HepG2 (cell line): ENCODE results near the gene EPM2AIP1. TPM values are rescaled to one million over a fixed set of nuclear protein-coding genes. Genes with fewer than 3 reads are reported as not detected.

ENCODE experiments used
- ATAC-seq: fragments of 200-7000 bp; cut with Tn5 transposase; 3 replicates; pipeline ENCODE4 v1.9.1; 2020; ENCODE audit warnings: mild to moderate bottlenecking, moderate library complexity
- BruUV-seq: library from RNA; stranded (reverse); fragments of 400-500 nt; replicated peaks from 2 replicates; lab custom pipeline; 2021; lab: Mats Ljungman, UMichigan
- CTCF ChIA-PET: fragments of 300-600 bp; formaldehyde crosslinking; extraction: SDS; loops from one replicate; lab custom pipeline; 2021; ENCODE audit warnings: low total read pairs, inconsistent platforms, low intra/inter-chr PET ratio; lab: Yijun Ruan, JAX
- POLR2A ChIA-PET: fragments of 350-600 bp; sonication (Branson Sonifier 250); formaldehyde crosslinking; loops from one replicate; lab custom pipeline; 2020; ENCODE audit warnings: antibody characterized with exemption, inconsistent platforms; lab: Yijun Ruan, JAX
- DNase-seq: peaks from one replicate; pipeline ENCODE4 v3.0.0-alpha.2; 2015; ENCODE audit warnings: low spot score
- FAIRE-seq: peaks from 3 replicates; lab custom pipeline; 2011; peaks lifted over from hg19 to GRCh38; lab: Jason Lieb, UNC
- H2AFZ ChIP-seq: one replicate; pipeline ENCODE4 v1.6.1; 2011; ENCODE audit warnings: low read length, inconsistent platforms
- H3K27ac ChIP-seq: fragments of 300-600 bp; 3 replicates; pipeline ENCODE4 v1.8.0; 2011; ENCODE audit warnings: mixed run types, mild to moderate bottlenecking, mixed read lengths, low read length, inconsistent platforms; ENCODE audit not compliant: insufficient read depth; ENCODE audit errors: extremely low read length
- H3K27me3 ChIP-seq, 2 experiments: fragments of 200-600 bp in 1 of 2; 2 replicates in 1 of 2; 3 replicates in 1 of 2; pipeline versions ENCODE4 v1.6.0 to v1.8.0; 2011; ENCODE audit warnings: low read length in 2 of 2, mild to moderate bottlenecking in 2 of 2, moderate library complexity in 2 of 2, inconsistent platforms in 1 of 2; ENCODE audit not compliant: insufficient read depth in 2 of 2, control insufficient read depth in 1 of 2
- H3K36me3 ChIP-seq, 2 experiments: fragments of 200-600 bp in 1 of 2; replicated peaks in 1 of 2; 2 replicates in 1 of 2; 3 replicates in 1 of 2; pipeline versions ENCODE4 v1.5.1 to v1.8.0; 2011; ENCODE audit warnings: low read length in 2 of 2, inconsistent platforms in 1 of 2; ENCODE audit not compliant: insufficient read depth in 2 of 2, control insufficient read depth in 1 of 2
- H3K4me1 ChIP-seq: 2 replicates; pipeline ENCODE4 v1.5.1; 2012; ENCODE audit warnings: low read length, inconsistent platforms; ENCODE audit not compliant: insufficient read depth
- H3K4me2 ChIP-seq: 2 replicates; pipeline ENCODE4 v1.6.0; 2011; ENCODE audit warnings: low read depth, low read length, inconsistent platforms
- H3K4me3 ChIP-seq, 3 experiments: fragments of 200-600 bp in 1 of 3; sonication (generic), shearing (Covaris generic) in 1 of 3; replicated peaks in 1 of 3; 2 replicates each; pipeline ENCODE4 v1.5.1; 2011 to 2016; ENCODE audit warnings: low read length in 3 of 3, inconsistent platforms in 2 of 3, low read depth in 2 of 3, mild to moderate bottlenecking in 2 of 3, control low read depth in 1 of 3, mixed read lengths in 1 of 3; ENCODE audit not compliant: insufficient read depth in 1 of 3
- H3K79me2 ChIP-seq: one replicate; pipeline ENCODE4 v1.6.1; 2011; ENCODE audit warnings: low read length, inconsistent platforms; ENCODE audit not compliant: insufficient read depth
- H3K9ac ChIP-seq: 2 replicates; pipeline ENCODE4 v1.6.0; 2011; ENCODE audit warnings: mild to moderate bottlenecking, low read depth, low read length, inconsistent platforms; ENCODE audit not compliant: insufficient read depth
- H3K9me3 ChIP-seq: 2 replicates; pipeline ENCODE4 v1.5.1; 2012; ENCODE audit warnings: mild to moderate bottlenecking, low read length
- H4K20me1 ChIP-seq: 2 replicates; pipeline ENCODE4 v1.6.0; 2011; ENCODE audit warnings: inconsistent platforms, mild to moderate bottlenecking, low read length, moderate library complexity; ENCODE audit not compliant: insufficient read depth
- GATAD1 ChIP-seq: IDR thresholded peaks from 2 replicates; pipeline ENCODE4 v1.6.1; 2016; ENCODE audit warnings: missing genetic modification reagents, missing compliant biosample characterization
- ZNF180 ChIP-seq: sonication (generic); formaldehyde crosslinking; IDR thresholded peaks from 2 replicates; pipeline ENCODE4 v1.4.0; 2020; ENCODE audit warnings: low read depth, missing genetic modification reagents, borderline replicate concordance
- ZNF30 ChIP-seq: sonication (generic); formaldehyde crosslinking; IDR thresholded peaks from 2 replicates; pipeline ENCODE4 v1.5.0; 2020; ENCODE audit warnings: mild to moderate bottlenecking, missing genetic modification reagents
- ZNF644 ChIP-seq: IDR thresholded peaks from 2 replicates; pipeline ENCODE4 v1.6.1; 2016; ENCODE audit warnings: low read depth
- WGBS: methylation state at CpG from one replicate; pipeline ENCODE4 v1.1.6; 2017; ENCODE audit warnings: low lambda C conversion rate; 5-methylcytosine and 5-hydroxymethylcytosine counted together
- in situ Hi-C: cut with HindIII; loops from 2 replicates; pipeline ENCODE4 v1.10.0; 2017; ENCODE audit warnings: low pct_unique_long_range_greater_than_20kb; ENCODE audit not compliant: extremely low pct_ligation_motif_present
- intact Hi-C: fragments of 100-400 bp; cut with micrococcal nuclease; formaldehyde crosslinking; loops from one replicate; pipeline ENCODE4 v1.10.0; 2022; ENCODE audit not compliant: unreplicated experiment
- polyA plus RNA-seq, 8 experiments: library from polyadenylated mRNA; depleted of rRNA in 3 of 8; stranded (reverse) in 7 of 8; unstranded in 1 of 8; fragments of >200 nt; fragmentation: Illumina TruSeq in 4 of 8; extraction: Trizol in 4 of 8; gene quantifications; 2 replicates each; pipeline versions ENCODE4 v1.2.1 to v1.2.3, GENCODE V29; 2011 to 2016; ENCODE audit warnings: low read depth in 4 of 8, missing spikeins in 1 of 8, mixed read lengths in 1 of 8; ENCODE audit not compliant: insufficient read depth in 1 of 8
- total RNA-seq, 5 experiments: library from RNA; depleted of rRNA; stranded (reverse); fragments of >200 nt; fragmentation: Illumina TruSeq; extraction: Trizol; gene quantifications; 2 replicates each; pipeline ENCODE4 v1.2.3, GENCODE V29; 2016; ENCODE audit warnings: low read depth in 1 of 5
- TF ChIP-seq, protein P1 (sequence below): sonication (generic); formaldehyde crosslinking; IDR thresholded peaks from 2 replicates; pipeline ENCODE4 v1.5.0; 2020; ENCODE audit warnings: mild to moderate bottlenecking, missing genetic modification reagents, borderline replicate concordance
- TF ChIP-seq, protein P2 (sequence below): IDR thresholded peaks from 2 replicates; pipeline ENCODE4 v1.6.1; 2016; ENCODE audit warnings: missing compliant biosample characterization, missing genetic modification reagents, borderline replicate concordance

EPM2AIP1 gene
- total and polyA plus RNA-seq, 2 of the 13 experiments (the other 11 are each of a cell fraction or from before 2014, with no cell fraction given): 10.7 to 23.0 TPM

DNA sequence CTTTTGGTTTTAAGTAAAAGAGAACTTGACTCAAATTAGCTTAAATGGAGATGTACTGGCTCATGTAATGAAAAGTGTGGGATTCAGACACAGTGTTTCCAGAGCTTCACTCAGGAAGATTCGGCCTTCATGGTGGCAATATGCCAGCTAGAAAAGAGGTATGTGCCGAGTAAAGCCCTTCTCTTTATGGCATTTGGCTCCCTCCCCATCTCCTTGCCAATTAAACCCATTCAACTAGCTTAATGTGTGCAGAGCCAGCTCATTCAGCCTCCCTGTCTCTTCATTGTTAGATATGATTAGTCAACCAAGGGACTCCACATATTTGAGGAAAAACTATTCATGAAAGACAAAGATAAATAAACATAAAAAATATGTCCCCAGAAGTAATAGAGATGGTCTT lies 33.1 kb downstream of the EPM2AIP1 start:
- POLR2A ChIA-PET: interaction anchor here (1.6 kb wide), 1 partner anchor 33 kb away, joined by 10 read pairs; the partner anchor contains the start of genes EPM2AIP1 and MLH1
- Histone ChIP-seq H3K4me2 (no peak overlapping the region), H2AFZ (no peak overlapping the region), H3K79me2 (no peaks in the 10 kb centered on the region), H3K27me3 (no peaks in the 10 kb centered on the region; a peak in 1 of 5 replicates), H3K27ac (no peak overlapping the region), H3K4me1 (peaks cover 10% of the 10 kb centered on the region; the same call in 1 of the 2 replicates), H3K9ac (no peak overlapping the region), H3K9me3 (no peaks in the 10 kb centered on the region)
- in situ Hi-C loops: loop anchor here (5.0 to 25.0 kb wide), 2 partner anchors 58 to 223 kb away; no protein-coding TSS in a partner anchor
- intact Hi-C loops: no loop called here
- no TSS peak for BruUV-seq
- ATAC-seq (no peak), DNase-seq (no peak)
- WGBS: 22% methylated on average over 2 of the region's 2 CpGs
- TF ChIP-seq ZNF30 (CRISPR knock-in tag): no peak
- TF ChIP-seq, protein P1, sequence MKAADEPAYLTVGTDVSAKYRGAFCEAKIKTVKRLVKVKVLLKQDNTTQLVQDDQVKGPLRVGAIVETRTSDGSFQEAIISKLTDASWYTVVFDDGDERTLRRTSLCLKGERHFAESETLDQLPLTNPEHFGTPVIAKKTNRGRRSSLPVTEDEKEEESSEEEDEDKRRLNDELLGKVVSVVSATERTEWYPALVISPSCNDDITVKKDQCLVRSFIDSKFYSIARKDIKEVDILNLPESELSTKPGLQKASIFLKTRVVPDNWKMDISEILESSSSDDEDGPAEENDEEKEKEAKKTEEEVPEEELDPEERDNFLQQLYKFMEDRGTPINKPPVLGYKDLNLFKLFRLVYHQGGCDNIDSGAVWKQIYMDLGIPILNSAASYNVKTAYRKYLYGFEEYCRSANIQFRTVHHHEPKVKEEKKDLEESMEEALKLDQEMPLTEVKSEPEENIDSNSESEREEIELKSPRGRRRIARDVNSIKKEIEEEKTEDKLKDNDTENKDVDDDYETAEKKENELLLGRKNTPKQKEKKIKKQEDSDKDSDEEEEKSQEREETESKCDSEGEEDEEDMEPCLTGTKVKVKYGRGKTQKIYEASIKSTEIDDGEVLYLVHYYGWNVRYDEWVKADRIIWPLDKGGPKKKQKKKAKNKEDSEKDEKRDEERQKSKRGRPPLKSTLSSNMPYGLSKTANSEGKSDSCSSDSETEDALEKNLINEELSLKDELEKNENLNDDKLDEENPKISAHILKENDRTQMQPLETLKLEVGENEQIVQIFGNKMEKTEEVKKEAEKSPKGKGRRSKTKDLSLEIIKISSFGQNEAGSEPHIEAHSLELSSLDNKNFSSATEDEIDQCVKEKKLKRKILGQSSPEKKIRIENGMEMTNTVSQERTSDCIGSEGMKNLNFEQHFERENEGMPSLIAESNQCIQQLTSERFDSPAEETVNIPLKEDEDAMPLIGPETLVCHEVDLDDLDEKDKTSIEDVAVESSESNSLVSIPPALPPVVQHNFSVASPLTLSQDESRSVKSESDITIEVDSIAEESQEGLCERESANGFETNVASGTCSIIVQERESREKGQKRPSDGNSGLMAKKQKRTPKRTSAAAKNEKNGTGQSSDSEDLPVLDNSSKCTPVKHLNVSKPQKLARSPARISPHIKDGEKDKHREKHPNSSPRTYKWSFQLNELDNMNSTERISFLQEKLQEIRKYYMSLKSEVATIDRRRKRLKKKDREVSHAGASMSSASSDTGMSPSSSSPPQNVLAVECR (CRISPR knock-in tag): no peak
- no peak for TF ChIP-seq ZNF180 (CRISPR knock-in tag)
- no peak for TF ChIP-seq GATAD1 (CRISPR knock-in tag)
- TF ChIP-seq, protein P2, sequence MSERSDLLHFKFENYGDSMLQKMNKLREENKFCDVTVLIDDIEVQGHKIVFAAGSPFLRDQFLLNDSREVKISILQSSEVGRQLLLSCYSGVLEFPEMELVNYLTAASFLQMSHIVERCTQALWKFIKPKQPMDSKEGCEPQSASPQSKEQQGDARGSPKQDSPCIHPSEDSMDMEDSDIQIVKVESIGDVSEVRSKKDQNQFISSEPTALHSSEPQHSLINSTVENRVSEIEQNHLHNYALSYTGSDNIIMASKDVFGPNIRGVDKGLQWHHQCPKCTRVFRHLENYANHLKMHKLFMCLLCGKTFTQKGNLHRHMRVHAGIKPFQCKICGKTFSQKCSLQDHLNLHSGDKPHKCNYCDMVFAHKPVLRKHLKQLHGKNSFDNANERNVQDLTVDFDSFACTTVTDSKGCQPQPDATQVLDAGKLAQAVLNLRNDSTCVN (CRISPR knock-in tag): no peak
- no peak for TF ChIP-seq ZNF644 (CRISPR knock-in tag)
- TF ChIP-seq, all 625 proteins: peak for 0
- CTCF ChIA-PET: interaction anchor here (2.6 kb wide), 1 partner anchor 54 kb away, joined by 22 read pairs; no protein-coding TSS in a partner anchor
- no peaks in the 10 kb centered on the region for H3K36me3 ChIP-seq
- no peak overlapping the region for H3K4me3 ChIP-seq
- no peaks in the 10 kb centered on the region for H4K20me1 ChIP-seq
- no peak for FAIRE-seq
